ENCODE measurements around the gene TSPY1.
"Not testable (repeated sequence)": the region's sequence is repeated elsewhere in the genome, so short reads cannot be mapped to it uniquely, and the experiment has no call there.

Gene TSPY1, protein sequence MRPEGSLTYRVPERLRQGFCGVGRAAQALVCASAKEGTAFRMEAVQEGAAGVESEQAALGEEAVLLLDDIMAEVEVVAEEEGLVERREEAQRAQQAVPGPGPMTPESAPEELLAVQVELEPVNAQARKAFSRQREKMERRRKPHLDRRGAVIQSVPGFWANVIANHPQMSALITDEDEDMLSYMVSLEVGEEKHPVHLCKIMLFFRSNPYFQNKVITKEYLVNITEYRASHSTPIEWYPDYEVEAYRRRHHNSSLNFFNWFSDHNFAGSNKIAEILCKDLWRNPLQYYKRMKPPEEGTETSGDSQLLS

DNA sequence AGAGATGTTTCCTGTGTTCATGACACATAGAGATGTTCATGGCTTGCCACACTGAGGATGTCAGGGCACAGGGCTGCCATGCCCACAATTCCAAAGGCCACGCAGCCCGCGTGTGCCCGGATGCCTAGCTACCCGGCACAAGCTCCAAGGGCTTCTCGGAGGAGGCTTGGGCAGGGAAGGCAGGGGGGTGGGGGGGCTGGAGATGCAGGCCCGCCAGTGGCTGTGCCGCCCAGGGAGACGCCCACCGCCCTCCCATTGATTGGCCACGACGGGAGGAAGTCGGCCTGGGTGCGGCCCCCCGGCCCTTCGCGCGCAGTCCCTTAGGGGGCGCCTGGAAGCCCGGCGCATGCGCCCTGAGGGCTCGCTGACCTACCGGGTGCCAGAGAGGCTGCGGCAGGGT is at the start of gene TSPY1:
Gene TSPY1, plus strand, starts transcription at position 301 of the 400 bp plus-strand sequence. Its CDS starts 46 bp downstream, at position 347.
- not testable (repeated sequence) for H3K27ac Mint-ChIP-seq, ATAC-seq, DNase-seq

DNA sequence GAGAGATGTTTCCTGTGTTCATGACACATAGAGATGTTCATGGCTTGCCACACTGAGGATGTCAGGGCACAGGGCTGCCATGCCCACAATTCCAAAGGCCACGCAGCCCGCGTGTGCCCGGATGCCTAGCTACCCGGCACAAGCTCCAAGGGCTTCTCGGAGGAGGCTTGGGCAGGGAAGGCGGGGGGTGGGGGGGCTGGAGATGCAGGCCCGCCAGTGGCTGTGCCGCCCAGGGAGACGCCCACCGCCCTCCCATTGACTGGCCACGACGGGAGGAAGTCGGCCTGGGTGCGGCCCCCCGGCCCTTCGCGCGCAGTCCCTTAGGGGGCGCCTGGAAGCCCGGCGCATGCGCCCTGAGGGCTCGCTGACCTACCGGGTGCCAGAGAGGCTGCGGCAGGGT is 20.2 kb downstream of the TSPY1 start, which contains the start of gene TSPY9:
Gene TSPY9, plus strand, starts transcription at position 301 of the 400 bp plus-strand sequence. Its CDS starts 46 bp downstream, at position 347.
- ATAC-seq, DNase-seq, H3K27ac Mint-ChIP-seq, H3K4me3 Mint-ChIP-seq, H3K27me3 Mint-ChIP-seq, H3K4me1 Mint-ChIP-seq, H3K9me3 Mint-ChIP-seq: not testable (repeated sequence)

More for the DNA sequence above, at the start of gene TSPY1:
- H3K4me1 Mint-ChIP-seq, H3K4me3 Mint-ChIP-seq, H3K9me3 Mint-ChIP-seq, H3K27me3 Mint-ChIP-seq: not testable (repeated sequence)

DNA sequence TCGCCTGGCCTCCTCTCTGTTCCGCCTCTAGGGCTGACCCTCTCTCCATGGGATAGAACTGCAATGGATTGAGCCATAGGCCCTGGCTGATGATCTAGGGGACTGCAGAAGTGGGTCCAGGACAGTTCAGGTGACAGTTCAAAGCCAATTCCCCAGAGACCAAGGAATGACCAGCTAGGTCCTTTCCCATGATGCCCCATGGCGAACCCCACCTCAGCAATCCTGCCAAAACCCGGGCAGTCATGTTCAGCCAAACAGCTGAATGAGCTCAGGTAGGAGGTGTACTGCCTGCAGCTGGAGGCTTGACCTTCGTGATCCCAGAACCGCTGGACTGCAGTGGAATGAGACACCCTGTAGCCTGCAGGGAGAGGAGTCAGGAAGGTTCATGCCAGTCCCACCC is 37.6 kb downstream of the TSPY1 start:
- not testable (repeated sequence) for DNase-seq, H3K27ac Mint-ChIP-seq, H3K27me3 Mint-ChIP-seq, H3K4me3 Mint-ChIP-seq, H3K4me1 Mint-ChIP-seq, ATAC-seq, H3K9me3 Mint-ChIP-seq

DNA sequence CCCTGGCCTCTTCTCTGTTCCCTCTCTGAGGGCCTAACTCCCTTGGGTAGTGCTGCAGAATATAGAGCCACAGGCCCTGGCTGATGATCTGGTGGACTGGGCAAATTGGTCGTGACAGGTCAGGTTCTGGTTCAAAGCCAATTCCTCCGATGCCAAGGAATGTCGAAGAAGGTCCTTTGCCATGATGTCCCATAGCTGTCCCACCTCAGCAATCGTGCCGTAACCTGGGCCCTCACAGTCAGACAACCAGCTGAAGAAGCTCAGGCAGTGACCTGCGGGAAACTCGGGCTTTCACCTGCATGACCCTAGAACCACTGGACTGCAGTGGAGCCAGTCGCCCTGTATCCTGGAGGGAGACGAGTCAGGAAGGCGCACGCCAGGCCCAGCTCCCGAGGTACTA is 49.5 kb downstream of the TSPY1 start:
- not testable (repeated sequence) for H3K4me3 Mint-ChIP-seq

More for the DNA sequence above, 49.5 kb downstream of the TSPY1 start:
- not testable (repeated sequence) for ATAC-seq, H3K9me3 Mint-ChIP-seq, H3K27me3 Mint-ChIP-seq, DNase-seq, H3K27ac Mint-ChIP-seq, H3K4me1 Mint-ChIP-seq
